ENCODE measurements around the gene LPO.

DNA sequence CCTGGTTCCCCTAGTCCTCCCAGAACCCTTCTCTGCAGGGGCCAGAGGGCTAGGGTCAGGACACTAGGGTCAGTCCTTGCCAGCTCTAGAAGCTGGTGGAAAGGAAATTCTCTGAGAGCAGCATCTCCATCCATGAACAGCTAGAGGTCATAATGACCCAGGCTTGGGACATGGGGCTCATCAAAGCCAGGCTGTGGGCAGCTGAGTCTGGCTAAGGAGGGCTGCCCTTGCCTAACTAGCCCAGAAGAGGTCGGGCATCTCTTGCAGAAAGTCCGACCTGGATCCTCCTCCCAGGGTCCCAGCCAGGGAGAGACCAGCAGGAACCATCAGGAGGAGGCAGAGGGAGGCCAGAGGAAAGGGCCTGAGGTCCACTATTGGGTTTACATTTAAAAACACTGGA lies 38.0 kb downstream of the LPO start:
- no peak for TF ChIP-seq EZH2 (IDR thresholded peaks at IDR 0.05; ENCODE audit: low read length, missing control alignments)
- TF ChIP-seq, protein P1, sequence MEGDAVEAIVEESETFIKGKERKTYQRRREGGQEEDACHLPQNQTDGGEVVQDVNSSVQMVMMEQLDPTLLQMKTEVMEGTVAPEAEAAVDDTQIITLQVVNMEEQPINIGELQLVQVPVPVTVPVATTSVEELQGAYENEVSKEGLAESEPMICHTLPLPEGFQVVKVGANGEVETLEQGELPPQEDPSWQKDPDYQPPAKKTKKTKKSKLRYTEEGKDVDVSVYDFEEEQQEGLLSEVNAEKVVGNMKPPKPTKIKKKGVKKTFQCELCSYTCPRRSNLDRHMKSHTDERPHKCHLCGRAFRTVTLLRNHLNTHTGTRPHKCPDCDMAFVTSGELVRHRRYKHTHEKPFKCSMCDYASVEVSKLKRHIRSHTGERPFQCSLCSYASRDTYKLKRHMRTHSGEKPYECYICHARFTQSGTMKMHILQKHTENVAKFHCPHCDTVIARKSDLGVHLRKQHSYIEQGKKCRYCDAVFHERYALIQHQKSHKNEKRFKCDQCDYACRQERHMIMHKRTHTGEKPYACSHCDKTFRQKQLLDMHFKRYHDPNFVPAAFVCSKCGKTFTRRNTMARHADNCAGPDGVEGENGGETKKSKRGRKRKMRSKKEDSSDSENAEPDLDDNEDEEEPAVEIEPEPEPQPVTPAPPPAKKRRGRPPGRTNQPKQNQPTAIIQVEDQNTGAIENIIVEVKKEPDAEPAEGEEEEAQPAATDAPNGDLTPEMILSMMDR (conservative IDR thresholded peaks at IDR 0.05 in 1 of 2, IDR thresholded peaks at IDR 0.05 in 1 of 2; ENCODE audit: low read depth in 1 of 2, low read length in 2 of 2) = no peak
